HG03159 (cell line): ENCODE data around the gene SHKBP1.
"Not testable (repeated sequence)": the region's sequence is repeated elsewhere in the genome, so short reads cannot be mapped to it uniquely, and the experiment has no call there.

Experiments
- ATAC-seq: cut with Tn5 transposase; IDR thresholded peaks from one replicate; pipeline ENCODE4 v1.9.1; 2021; ENCODE audit warnings: mild to moderate bottlenecking, moderate library complexity; ENCODE audit not compliant: unreplicated experiment

Gene SHKBP1

DNA sequence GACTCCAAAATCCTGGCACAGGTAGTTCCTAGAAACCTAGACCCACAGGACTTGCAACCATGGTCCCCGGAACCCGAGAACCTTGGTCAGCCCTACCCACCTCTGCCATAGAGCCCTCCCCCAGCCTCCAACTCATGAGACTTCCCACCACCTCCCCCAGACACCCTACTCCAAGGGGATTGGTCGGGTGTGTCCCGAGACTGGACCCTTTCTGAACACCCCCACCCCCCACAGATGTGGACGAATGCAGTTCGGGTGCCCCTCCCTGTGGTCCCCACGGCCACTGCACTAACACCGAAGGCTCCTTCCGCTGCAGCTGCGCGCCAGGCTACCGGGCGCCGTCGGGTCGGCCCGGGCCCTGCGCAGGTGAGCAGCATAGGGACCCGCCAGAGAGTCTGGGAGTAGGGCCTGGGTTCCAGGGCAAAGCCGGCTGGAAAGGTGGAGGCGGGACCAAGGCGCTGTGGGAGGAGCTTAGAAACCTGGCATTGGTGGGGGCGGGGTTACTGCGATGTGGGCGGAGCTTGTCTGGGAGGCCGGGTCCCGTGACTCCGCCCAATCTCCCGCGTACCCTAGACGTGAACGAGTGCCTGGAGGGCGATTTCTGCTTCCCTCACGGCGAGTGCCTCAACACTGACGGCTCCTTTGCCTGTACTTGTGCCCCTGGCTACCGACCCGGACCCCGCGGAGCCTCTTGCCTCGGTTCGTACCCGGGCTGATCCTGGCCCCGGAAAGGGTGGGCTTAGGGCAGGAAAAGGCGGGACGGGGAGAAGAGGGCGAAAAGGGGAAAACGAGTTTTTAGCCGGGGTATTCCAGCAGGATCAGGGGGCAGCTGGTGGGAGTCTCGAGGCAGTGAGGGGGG is 36.4 kb downstream of the SHKBP1 start:
- ATAC-seq, result no peak

DNA sequence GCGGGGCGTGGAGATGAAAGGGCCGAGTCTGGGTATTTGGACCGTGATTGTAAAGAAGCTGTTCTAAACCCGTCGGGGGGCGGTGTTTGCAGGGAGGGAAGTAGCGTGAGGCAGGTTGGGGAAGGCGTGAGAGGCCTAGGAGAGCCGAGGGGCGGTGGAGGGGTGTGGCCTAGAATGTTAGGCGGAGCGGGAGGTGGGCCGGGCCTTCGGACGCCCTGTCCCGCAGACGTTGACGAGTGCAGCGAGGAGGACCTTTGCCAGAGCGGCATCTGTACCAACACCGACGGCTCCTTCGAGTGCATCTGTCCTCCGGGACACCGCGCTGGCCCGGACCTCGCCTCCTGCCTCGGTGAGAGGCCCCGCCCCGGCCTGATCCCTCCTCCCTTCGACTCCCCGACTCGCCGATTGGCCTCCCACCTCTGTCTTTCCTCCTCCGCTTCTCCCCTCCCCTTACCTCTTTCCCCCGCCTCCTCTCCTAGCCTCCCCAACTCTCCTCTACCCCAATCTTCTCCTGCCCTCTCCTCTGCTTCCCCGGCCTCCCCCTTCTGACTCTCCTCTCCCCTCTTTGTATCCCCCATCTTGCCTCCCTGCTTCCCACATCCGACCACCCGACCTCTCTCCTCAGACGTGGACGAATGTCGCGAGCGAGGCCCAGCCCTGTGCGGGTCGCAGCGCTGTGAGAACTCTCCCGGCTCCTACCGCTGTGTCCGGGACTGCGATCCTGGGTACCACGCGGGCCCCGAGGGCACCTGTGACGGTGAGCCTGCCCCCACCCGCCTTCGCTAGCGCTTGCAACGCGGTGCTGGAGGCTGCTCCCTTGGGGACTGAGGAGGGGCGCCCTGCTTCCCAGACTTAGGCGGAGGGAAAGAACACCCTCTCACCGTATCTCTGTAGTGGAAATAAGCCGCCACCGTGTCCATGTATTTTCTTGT is 37.3 kb downstream of the SHKBP1 start:
- ATAC-seq, result peak; percentile 44

DNA sequence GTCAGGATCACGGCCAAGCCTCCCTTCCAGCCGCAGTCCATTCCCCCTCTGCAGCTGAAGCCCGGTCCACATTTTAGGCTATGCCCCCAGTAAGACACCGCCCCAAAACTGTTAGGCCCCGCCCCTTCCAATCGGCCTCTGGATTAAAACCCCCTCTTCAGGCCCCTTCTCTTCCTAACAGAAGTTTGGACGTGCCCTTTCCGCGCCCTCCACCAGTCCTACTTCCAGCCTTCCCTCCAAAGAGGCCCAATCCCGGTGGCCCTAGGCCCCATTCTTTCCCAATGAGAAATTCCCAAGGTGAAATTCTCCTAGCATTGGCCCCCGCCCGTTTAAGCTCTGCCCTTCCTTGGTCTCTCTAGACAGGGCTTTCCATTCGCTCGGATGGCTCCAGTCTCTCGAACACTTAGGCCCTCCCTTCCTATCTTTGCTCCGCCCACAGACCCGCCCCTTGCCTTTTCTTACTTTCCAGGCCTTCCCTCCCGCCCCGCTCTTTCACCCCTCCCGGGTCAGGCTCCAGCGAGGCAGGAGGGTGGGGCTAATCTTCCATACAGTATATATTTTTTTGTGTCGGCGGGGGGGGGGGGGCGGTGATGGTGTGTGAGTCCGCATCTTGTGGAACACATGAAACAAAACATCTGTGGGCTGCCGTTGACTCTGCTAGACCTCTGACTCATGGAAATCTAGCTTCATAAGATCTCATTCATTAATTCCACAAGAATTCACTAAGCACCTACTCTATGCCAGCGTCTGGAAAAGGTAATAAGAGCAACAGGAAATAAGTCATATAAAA is 38.1 kb downstream of the SHKBP1 start:
- no peak for ATAC-seq

DNA sequence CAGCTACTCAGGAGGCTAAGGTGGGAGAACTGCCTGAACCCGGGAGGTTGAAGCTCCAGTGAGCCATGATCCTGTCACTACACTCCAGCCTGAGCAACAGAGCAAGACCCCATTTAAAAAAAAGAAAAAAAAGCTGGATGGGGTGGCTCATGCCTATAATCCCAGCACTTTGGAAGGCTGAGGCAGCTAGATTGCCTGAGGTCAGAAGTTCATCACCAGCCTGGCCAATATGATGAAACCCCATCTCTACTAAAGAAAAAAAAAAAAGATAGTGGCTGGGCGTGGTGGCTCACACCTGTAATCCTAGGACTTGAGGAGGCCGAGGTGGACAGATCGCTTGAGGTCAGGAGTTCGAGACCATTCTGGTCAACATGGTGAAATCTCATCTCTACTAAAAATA is 39.5 kb downstream of the SHKBP1 start:
- ATAC-seq, result no peak

DNA sequence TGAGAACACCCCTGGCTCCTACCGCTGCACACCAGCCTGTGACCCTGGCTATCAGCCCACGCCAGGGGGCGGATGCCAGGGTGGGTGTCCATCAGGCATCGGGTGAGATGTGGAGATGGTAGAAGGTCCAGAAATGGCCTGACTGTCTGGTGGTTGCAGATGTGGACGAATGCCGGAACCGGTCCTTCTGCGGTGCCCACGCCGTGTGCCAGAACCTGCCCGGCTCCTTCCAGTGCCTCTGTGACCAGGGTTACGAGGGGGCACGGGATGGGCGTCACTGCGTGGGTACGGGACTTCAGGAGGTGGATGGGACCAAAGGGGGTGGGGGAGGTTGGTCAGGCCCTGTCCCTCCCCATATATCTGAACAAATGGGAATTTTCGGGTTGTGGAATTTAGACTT is 40.3 kb downstream of the SHKBP1 start:
- ATAC-seq, result no peak

DNA sequence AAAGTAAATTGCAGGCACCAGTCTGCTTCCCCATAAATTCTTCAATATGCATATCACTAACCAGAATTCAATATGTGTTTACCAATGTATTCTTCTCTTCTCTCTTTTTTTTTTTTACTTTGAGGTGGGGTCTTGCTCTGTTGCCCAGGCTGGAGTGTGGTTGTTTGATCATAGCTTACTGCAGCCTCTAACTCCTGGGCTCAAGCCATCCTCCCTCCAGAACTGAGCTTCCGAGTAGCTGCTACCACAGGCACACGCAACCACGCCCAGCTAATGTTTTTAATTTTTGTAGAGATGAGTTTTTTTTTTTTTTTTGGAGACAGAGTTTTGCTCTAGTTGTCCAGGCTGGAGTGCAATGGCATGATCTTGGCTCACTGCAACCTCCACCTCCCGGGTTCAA is 41.3 kb downstream of the SHKBP1 start:
- no peak for ATAC-seq

DNA sequence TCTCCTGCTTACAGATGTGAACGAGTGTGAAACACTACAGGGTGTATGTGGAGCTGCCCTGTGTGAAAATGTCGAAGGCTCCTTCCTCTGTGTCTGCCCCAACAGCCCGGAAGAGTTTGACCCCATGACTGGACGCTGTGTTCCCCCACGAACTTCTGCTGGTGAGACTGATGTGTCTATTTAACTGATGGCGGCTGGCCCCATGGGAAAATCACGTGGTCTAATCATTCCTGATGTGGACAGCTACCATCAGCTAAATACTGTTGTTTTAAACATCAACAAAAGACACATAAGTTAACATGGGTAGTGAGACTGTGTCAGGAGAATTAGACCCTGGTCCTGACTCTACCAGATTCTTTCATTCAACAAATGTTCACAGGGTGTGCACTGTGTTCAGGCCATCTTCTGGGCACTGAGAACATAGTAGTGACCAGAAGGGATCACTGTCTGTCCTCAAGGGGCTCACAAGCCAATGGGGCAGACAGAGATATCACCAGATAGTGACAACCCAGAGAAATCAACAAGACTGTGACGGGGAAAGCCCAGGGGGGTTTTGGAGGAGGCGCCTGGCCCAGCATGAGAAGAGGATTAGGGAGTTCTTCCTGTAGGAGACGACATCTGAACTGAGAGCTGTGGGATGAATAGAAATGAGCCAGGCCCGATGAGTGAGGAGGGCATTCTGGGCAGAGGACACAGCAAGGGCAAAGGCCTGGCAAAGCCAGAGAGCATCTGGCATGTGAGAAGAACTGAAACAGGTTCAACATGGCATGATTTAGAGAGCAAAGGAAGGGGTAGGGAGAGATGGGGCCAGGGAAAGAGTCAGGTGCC is 42.9 kb downstream of the SHKBP1 start:
- ATAC-seq, result no peak

DNA sequence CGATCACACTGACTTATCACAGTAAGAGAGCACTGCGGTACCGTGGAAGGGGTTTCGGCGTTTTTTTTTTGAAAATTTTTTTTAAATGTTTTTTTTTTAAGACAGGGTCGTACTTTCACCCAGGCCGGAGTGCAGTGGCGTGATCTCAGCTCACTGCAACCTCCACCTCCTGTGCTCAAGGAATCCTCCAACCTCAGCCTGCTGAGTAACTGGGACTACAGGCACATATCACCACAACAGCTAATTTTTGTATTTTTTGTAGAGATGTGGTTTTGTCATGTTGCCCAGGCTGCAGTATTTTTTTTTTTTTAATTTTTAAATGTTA is 43.5 kb downstream of the SHKBP1 start:
- no peak for ATAC-seq

DNA sequence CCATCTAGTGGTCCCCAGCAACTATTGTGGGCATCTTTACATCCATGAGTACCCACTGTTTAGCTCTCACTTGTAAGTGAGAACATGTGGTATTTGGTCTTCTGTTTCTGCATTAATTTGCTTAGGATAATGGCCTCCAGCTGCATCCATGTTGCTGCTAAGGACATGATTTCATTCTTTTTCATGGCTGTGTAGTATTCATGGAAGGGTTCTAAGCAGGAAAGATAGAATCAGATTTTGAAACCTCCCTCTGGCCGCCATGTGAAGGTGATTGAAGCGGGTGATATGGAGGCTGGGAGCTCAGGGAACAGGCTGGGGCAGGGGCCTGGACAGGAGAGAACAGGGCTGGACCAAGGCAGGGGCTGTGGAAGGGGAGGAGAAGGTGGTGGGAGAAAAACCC is 44.6 kb downstream of the SHKBP1 start:
- no peak for ATAC-seq

DNA sequence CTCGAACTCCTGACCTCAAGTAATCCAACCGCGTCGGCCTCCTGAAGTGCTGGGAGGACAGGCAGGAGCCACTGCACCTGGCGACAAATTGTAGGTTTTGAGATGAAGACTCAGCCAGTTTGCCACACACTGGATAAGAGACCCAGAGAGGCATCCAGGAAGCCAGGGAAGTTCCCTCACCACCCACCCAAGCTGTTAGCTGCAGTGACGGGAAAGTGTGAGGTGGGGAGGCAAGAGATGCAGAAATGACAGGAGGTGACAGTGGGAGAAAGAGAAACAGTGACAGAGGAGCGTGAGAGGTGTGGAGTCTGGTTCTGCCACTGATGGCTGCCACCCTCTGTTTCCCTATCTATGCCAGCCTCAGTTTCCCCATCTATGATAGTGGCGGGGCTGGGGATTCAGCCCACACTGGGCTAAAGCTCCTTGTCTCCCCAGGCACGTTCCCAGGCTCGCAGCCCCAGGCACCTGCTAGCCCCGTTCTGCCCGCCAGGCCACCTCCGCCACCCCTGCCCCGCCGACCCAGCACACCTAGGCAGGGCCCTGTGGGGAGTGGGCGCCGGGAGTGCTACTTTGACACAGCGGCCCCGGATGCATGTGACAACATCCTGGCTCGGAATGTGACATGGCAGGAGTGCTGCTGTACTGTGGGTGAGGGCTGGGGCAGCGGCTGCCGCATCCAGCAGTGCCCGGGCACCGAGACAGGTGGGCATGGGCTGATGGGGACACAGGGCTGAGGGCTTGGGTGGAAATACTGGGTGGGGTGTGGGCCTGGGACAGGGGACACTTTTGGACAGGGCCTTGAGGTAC is 45.5 kb downstream of the SHKBP1 start:
- no peak for ATAC-seq

DNA sequence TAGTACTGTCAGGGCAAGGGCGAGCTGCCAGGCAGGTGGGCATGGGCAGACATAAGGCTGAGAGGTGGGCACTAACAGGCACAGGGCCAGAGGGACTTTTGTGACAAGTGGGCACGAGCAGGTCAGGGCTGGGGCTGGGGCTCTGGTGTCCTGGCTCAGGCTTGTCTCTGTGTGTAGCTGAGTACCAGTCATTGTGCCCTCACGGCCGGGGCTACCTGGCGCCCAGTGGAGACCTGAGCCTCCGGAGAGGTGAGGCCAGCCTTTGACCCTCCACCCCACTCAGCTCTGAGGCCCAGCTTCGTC is 46.1 kb downstream of the SHKBP1 start:
- no peak for ATAC-seq

DNA sequence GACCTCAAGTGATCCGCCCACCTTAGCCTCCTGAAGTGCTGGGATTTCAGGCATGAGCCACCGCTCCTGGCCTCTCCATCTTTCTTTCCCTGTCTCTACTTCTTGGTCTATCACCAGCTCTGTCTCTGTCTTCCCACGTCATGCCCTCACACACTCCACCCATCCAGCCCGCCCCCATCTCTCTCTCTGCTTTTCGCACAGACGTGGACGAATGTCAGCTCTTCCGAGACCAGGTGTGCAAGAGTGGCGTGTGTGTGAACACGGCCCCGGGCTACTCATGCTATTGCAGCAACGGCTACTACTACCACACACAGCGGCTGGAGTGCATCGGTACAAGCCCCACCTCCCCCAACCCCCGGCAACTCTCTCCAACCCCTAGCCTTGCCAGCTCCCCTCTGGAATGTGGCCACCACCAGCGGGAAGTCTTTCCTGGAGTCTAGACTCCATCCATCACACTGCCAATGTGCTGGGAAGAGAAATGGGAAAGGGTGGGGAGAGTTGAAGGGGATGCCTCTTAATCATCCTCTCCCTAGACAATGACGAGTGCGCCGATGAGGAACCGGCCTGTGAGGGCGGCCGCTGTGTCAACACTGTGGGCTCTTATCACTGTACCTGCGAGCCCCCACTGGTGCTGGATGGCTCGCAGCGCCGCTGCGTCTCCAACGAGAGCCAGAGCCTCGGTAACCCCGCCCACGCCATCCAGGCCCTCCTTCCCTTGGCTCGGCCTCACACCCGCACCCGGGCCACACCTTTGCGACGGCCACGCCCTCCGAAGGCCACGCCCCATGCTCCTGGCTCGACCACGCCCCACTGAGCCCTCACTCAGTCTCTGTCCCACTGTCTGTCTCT is 47.0 kb downstream of the SHKBP1 start:
- no peak for ATAC-seq

DNA sequence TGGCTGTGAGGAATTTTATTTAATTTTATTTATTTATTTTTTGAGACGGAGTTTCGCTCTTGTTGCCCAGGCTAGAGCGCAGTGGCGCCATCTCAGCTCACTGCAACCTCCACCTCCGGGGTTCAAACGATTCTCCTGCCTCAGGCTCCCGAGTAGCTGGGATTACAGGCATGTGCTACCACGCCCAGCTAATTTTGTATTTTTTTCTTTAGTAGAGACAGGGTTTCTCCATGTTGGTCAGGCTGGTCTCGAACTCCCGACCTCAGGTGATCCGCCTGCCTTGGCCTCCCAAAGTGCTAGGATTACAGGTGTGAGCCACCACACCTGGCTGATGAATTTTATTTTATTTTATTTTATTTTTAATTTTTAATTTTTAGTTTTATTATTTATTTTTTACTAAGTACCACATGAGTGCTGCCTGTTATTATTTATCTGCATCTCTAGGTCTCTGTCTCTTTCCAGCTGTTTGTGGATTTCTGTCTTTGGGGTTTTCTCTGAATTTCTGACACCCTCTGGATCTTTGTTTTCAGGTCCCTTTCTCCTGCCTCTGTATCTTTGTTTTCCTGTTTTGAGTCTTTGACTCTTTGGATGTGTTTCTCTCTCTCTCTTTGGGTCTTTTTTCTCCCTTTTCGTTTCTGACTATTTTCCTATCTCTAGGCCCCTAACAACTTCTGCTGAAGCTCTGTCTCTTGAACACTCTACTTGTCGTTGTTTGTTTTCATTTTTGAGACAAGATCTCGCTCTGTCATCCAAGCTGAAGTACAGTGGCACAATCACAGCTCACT is 47.9 kb downstream of the SHKBP1 start:
- ATAC-seq, result not testable (repeated sequence)

DNA sequence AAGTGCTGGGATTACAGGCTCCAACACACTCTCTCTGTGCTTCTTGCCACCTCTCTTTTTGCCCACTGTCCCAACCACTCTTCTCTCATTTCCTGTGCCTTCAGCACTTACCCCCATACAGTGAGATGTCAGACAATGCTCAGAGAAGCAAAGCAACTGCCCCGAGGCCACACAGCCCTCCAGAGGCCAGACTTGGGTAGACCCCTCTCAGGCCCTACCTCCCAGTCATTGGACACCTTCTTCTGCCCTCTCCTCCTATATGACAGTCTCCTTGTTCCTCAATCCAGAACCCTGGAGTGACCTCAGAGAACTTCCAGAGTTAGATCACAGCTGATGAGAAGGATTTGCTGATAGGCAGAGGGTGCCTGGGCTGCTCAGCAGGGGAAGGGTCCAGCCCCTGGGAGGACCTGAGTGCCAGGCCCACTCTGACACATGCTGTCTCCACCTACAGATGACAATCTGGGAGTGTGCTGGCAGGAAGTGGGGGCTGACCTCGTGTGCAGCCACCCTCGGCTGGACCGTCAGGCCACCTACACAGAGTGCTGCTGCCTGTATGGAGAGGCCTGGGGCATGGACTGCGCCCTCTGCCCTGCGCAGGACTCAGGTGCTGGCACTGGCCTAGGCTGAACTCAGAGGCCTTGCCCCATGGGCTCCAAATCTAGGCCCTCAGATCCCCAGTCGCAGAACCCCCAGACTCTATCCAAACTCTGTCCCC is 48.9 kb downstream of the SHKBP1 start:
- no peak for ATAC-seq

DNA sequence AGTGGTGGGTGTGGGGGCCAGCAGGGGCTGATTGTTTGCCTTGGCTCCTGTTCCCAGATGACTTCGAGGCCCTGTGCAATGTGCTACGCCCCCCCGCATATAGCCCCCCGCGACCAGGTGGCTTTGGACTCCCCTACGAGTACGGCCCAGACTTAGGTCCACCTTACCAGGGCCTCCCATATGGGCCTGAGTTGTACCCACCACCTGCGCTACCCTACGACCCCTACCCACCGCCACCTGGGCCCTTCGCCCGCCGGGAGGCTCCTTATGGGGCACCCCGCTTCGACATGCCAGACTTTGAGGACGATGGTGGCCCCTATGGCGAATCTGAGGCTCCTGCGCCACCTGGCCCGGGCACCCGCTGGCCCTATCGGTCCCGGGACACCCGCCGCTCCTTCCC is 50.2 kb downstream of the SHKBP1 start:
- ATAC-seq, result no peak

DNA sequence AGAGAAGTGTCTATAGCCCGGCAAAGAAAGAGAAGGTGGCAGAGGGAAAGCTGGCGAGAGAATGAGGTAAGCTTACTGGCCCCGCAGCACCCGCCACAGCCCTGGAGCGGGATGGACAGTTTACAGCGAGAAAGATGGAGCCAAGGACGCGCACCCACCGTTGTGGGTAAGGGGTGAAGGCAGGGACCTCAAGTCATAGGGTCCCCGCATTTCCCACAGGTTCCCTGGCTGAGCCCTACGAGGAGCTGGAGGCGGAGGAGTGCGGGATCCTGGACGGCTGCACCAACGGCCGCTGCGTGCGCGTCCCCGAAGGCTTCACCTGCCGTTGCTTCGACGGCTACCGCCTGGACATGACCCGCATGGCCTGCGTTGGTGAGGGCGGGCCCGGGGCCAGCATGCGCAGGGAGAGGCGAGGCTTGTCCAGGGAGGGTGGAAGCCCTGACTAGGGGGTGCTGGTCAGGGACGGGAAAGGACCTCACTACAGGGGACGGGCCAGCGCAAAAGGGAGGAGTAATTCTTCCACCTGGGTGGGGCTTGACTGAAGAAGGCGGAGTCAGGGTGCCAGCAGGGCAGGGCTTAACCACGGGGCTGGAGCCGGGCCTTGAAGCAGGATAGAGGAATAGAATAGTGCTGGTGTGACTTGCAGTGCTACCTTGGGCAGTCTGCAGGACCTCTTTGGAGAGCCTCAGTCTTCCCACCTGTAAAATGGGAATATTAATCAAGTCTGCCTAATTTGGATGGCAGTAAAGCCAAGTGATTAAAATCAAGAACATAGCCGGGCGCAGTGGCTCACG is 51.0 kb downstream of the SHKBP1 start:
- ATAC-seq, result no peak

DNA sequence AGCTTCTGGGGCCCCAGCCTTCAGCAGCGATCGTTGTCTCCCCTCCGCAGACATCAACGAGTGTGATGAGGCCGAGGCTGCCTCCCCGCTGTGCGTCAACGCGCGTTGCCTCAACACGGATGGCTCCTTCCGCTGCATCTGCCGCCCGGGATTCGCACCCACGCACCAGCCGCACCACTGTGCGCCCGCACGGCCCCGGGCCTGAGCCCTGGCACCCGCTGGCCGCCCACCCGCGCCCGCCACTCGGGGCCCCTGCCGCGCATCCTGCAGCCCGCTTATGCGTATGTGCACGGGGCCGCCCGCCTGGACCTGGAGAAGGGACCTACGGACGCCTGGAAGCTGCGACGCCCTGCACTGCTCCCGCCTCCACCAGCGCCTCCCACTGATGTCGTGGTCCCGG is 52.7 kb downstream of the SHKBP1 start:
- ATAC-seq, result no peak
